ENCODE measurements around the gene TAGLN.

DNA sequence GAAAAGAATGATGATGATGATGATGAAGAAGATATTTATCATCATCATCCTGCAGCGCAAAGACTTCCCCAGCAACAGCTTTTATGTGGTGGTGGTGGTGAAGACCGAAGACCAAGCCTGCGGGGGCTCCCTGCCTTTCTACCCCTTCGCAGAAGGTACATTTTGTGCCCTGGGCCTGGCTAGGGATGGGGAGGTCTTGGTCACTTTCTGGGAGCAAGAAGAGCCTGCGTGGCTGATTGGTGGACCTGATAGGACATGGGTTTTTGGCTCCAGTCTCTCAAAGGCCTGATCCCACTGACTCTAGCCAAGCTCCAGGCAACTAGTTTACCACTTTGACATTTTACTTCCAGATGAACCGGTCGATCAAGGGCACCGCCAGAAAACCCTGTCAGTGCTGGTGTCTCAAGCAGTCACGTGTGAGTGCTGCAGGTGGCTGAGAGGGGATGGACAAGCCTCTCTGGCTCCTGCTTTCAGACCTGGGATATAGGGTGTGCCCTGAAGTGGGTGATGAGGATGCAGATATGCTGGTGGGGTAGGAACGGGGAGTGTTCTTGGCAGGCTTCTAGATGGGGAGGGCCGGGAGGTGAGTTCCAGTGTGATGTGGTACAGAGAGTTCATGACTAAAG is 15.3 kb upstream of the TAGLN start:
- no peak for TF ChIP-seq EP300 (IDR thresholded peaks at IDR 0.05; ENCODE audit: low read depth)
- TF ChIP-seq CTCF (IDR thresholded peaks at IDR 0.05), result no peak
